SKM-1 (cell line): ENCODE data around the gene ZNF234.
"Not testable (repeated sequence)": the region's sequence is repeated elsewhere in the genome, so short reads cannot be mapped to it uniquely, and the experiment has no call there.

Source experiments
- DNase-seq: peaks from one replicate; lab custom pipeline; 2025; ENCODE audit not compliant: unreplicated experiment; lab: John Stamatoyannopoulos, UW

The ZNF234 gene

DNA sequence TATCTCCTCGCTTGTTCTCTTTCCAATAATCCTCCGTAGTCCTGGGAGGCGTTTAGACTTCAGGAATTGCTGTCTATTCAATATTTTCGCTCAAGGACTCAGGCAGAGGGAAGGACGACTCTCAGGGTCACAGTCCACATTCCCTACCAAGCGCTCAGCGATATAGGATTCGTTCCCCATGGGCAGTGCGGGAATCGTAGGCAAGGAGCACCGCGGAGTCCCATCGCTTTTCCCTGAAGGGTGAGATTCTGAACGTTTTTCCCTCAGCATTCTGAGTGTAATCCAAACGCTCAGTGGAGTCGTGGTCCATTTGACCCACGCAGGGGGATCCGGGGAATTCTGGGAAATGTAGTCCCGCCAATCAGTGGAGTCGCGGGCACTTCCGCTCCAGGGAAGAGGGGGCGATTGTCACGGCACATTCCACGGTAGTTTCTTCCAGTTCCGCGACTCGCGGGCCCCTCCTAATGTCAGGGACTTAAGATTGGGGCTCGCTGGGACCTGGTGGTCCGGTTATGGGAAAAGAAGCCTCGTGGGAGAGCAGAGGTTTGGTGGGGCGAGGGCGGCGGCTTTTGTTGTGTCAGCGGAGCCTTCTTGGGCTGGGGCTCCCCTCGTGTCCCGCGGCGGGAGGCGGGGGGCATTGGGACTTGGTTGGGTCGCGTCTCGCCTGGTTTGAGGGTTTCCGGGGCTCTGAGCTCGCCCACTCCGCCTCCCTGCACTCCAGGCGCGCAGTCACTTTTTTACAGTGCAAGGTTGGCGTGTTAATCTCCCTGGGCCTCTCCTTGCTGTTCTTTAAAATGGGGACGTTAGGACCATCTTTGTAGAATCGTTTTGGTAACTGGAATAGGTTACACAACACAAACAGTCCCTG is at the start of gene ZNF234:
TSS of gene ZNF234 (plus strand) at position 364 of the 868 bp plus-strand sequence. CDS start 3,079 bp downstream, outside the sequence.
- no peak for DNase-seq

DNA sequence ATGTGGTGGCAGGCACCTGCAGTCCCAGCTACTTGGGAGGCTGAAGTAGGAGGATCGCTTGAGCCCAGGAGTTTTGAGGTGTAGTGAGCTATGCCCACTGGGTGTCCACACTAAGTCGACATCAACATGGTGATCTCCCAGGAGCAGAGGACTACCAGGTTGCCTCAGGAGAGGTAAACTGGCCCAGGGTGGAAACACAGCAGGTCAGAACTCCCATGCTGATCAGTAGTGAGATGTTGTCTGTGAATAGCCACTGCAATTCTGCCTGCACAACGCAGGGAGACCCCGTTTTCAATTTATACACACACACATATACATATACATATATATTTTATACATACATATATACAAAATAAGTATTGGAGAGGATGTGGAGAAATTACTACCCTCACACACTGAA is 49.2 kb upstream of the ZNF234 start:
- DNase-seq = no peak

DNA sequence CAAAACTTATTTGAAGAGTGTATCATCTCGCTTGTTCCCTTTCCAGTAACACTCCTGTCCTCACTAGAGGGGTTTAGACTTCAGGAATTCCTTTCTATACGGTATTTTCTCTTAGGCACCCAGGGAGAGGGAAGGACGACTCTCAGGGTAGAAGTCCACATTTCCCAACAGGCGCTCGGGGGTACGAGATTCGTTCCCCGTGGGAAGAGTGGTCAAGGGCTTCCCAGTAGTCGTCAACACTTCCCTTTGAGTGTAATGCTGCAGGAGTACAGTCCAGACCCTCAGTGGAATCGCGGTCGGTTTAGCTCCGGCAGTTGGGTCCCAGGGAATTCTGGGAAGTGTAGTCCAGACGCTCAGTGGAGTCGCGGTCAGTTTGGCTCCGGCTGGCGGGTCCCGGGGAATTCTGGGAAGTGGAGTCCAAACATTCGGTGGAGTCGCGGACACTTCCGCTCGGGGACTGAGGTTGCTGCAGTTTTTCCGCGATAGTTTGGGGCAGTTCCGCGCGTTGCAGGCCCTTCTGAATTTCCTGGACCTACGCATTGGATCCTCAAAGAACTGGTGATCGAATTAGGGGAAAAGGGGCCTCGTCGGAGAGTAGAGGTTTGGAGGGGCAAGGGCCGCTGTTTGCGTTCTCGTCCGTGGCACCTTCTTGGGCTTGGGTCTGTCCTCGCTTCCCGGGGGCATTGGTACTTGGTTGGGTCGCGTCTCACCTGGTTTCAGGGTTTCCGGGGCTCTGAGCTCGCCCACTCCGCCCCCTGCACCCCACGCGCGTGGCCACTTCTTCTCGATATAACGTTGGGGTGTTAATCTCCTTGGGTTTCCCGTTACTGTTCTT is 47.2 kb upstream of the ZNF234 start, which contains the start of gene ZNF224:
TSS of gene ZNF224 (plus strand) at position 431 of the 835 bp plus-strand sequence. CDS start 3,513 bp downstream, outside the sequence.
- peak; percentile 41 for DNase-seq

DNA sequence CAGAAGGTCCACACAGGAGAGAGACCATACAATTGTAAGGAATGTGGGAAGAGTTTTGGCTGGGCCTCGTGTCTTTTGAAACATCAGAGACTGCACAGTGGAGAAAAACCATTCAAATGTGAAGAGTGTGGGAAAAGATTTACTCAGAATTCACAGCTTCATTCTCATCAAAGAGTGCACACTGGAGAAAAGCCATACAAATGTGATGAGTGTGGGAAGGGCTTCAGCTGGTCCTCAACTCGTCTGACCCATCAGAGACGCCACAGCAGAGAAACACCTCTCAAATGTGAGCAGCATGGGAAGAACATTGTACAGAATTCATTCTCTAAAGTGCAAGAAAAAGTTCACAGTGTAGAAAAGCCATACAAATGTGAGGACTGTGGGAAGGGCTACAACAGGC is 33.6 kb upstream of the ZNF234 start:
- no peak for DNase-seq

DNA sequence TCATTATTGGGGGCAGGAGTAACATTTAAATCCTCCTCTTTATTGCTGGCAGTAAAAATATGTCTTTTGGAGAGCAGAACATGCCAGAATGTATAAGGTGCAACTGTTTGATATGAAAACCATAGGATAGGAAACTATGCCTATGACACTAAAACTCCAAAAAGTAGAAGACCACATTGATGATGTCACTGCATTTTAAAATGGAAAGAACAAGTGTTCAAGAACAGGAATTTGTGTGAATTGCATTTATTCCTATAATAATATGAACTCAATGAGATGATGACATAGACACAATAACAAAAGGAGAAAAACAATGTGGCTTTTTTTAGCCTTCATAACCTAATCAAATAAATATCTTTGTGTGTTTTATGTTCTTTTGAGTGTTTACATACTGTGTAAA is 31.9 kb upstream of the ZNF234 start:
- no peak for DNase-seq

DNA sequence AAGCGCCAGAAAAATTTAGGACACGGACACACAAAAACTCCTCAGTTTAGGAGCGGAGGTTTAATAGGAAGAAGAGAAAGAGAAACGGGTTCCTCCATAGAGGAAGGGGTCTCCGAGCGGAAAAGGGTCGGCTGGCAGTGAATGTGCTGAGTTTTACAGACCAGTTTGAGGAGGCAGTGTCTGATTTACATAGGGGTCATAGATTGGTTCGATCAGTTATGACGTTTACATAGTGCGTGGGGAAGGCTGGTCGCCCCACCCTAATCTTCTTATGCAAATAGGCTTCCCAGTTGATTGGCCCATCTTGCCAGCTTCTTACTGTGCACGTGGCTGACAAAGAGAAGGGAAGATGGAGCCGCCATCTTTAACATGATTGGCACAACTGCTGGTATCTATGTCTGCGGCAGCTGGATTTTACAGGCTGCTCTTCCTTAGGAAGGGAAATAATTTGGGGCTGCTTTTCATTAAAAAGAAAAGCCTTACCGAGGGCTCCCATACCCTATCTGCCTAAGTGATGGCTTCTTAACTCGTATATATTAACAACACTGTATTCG is 29.4 kb upstream of the ZNF234 start:
- no peak for DNase-seq

DNA sequence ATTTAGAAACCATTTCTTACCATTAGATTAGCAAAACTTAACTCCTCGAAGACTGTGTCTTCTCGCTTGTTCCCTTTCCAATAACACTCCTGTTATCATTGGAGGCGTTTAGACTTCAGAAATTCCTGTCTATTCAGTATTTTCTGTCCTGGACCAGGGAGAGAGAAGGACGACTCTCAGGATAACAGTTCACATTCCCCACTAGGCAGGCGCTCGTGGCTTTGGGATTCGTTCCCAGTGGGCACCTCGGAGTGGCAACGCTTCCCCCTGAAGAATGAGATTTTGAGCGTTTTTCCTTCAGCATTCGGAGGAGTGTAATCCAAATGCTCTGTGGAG is 28.6 kb upstream of the ZNF234 start:
- DNase-seq = no peak

DNA sequence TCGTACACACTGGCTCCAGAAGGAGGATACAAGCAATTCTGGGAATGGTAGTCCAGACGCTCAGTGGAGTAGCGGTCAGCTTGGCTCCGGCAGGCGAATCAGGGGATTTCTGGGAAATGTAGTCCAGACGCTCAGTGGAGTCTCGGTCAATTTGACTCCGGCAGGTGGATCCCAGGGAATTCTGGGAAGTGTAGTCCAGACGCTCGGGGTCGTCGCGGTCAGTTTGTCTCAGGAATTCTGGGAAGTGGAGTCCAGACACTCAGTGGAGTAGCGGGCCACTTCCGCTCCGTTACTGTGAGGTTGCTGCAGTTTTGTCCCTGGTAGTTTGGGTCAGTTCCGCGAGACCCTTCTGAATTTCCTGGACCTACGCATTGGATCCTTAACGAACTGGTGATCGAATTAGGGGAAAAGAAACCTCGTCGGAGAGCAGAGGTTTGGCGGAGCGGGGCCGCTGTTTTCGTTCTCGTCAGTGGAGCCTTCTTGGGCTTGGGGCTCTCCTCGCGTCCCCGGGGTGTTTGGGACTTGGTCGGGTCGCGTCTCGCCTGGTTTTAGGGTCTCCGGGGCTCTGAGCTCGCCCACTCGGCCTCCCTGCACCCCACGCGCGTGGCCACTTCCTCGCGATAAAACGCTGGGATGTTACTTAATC is 28.1 kb upstream of the ZNF234 start, which contains the start of gene ZNF225:
TSS of gene ZNF225 (plus strand) at position 262 of the 646 bp plus-strand sequence. CDS start 2,429 bp downstream, outside the sequence.
- peak; percentile 70 for DNase-seq

DNA sequence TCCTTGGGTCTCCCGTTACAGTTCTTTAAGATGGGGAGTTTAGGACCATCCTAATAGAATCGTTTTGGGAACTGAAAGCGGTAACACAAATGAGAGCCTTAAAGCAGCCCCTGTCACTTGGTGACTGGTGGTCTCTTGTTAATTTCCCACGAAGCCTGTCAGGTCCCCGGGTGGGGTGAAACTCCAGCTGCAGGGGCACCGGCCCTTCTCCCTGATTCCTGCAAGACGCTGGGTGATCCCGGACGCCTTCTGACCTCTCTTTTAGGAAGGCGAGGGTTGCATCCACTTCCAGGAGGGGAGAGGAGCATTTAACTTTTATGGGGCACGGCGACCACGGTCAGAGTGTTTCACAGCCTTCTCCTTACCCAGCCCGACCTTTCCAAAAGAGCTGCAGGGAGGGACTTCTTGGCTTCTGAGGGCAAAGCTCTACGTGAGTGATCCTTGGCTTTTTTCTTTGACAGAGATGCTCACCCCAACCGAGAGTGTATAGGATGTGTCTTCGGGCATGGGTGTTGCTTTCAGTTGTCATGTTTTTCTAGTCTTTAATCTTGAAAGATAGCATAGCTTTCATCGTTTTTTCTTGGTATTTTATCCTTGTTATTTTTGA is 27.5 kb upstream of the ZNF234 start:
- no peak for DNase-seq

DNA sequence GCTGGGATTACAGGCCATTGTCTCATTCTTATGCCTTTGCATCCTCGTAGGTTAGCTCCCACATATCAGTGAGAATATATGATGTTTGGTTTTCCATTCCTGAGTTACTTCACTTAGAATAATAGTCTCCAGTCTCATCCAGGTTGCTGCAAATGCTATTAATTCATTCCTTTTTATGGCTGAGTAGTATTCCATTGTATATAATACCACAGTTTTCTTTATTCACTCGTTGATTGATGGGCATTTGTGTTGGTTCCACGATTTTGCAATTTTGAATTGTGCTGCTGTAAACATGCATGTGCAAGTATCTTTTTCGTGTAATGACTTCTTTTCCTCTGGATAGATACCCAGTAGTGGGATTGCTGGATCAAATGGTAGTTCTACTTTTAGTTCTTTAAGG is 20.2 kb upstream of the ZNF234 start:
- not testable (repeated sequence) for DNase-seq

DNA sequence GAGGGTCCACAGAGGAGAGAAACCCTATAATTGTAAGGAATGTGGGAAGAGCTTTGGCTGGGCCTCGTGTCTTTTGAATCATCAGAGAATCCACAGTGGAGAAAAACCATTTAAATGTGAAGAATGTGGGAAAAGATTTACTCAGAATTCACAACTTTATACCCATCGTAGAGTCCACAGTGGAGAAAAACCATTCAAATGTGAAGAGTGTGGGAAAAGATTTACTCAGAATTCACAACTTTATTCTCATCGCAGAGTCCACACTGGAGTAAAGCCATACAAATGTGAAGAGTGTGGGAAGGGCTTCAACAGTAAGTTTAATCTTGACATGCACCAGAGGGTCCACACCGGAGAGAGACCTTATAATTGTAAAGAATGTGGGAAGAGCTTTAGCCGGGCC is 9.4 kb upstream of the ZNF234 start:
- DNase-seq = no peak

DNA sequence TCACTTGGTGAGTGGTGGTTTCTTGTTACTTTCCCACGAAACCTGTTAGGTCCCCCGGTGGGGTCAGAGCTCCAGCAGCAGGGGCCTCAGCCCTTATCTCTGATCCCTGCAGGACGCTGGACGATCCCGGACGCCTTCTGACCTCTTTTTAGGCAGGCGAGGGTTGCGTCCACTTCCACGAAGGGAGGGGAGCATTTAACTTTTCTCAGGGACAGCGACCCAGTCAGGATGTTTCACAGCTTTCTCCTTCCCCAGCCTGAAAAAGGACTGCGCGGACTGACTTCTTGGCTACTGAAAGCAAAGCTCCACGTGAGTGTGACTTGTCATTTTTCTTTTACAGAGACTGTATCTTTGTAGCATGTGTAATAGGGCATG is 692 bp downstream of the ZNF234 start:
- no peak for DNase-seq

DNA sequence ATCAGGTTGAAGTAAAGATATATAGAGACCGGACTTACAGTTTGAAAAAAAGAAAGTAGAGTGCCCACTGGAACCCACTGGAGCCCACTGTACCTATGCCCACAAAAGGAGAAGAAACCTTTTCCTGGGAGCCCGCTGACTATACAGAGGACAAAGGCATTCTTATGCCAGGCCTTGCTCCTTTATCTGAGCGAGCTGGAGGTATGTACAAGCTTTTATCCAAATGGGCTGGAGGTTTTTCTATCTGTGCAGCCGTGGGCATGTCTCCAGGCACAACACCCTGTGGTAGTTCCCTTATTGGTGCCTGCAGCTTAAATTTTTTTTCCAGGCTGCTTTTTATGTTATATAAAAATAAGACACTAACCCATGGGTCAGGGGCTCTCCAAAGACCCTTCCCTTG is 8.4 kb downstream of the ZNF234 start:
- no peak for DNase-seq

DNA sequence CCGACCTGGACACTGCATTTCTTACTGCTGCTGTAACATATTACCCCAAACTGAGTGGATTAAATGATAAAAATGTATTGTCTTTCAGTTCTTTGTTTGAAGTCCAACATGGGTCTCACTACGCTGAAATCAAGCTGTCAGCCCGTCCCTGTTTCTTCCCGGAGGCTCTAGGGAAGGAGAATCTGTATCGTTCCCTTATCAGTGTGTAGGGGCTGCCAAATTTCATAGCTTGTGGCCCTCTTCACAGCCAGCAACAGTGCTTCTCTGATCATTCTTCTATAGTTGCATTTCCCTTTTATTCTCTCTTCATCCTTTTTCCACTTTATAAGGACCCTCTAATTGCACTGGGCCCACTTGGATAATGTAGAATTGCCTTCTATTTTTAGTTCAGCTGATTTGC is 10.1 kb downstream of the ZNF234 start:
- no peak for DNase-seq

DNA sequence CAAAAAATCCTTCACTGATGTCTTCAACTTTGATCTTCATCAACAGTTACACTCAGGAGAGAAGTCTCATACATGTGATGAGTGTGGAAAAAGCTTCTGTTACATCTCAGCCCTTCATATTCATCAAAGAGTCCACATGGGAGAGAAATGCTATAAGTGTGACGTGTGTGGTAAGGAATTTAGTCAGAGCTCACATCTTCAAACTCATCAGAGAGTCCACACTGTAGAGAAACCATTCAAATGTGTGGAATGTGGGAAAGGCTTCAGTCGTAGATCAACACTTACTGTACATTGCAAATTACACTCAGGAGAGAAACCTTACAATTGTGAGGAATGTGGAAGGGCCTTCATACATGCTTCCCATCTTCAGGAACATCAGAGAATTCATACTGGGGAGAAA is 15.1 kb downstream of the ZNF234 start:
- no peak for DNase-seq

DNA sequence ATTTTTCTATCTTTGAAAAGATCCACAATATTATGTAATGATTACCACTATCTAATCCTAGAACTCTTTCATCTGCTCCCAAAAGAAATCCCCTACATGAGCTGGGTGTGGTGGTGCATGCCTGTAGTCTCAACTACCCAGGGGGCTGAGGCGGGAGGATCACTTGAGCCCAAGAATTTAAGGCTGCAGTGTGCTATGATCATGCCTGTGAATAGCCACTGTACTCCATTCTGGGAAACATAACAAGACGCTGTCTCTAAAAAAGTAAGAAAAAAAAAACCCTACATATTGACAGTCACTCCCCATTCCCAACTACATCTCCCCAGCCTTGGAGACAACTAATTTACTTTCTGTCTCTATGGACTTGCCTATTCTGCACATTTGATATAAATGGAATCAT is 22.4 kb downstream of the ZNF234 start:
- DNase-seq = no peak

DNA sequence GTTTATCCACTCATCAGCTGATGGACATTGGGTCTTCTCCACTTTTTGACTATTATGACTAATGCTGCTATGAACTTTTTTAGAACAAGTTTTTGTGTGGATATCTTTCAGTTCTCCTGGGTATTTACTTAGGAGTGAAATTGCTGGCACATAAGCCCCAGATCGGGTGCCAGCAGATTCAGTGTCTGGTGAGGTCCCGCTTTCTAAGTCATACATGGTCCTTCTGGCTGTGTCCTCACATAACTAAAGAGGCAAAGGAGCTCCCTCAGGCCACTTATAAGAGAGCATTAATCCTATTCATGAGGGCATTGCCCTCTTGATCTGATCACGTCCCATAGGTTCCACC is 22.9 kb downstream of the ZNF234 start:
- DNase-seq = no peak

DNA sequence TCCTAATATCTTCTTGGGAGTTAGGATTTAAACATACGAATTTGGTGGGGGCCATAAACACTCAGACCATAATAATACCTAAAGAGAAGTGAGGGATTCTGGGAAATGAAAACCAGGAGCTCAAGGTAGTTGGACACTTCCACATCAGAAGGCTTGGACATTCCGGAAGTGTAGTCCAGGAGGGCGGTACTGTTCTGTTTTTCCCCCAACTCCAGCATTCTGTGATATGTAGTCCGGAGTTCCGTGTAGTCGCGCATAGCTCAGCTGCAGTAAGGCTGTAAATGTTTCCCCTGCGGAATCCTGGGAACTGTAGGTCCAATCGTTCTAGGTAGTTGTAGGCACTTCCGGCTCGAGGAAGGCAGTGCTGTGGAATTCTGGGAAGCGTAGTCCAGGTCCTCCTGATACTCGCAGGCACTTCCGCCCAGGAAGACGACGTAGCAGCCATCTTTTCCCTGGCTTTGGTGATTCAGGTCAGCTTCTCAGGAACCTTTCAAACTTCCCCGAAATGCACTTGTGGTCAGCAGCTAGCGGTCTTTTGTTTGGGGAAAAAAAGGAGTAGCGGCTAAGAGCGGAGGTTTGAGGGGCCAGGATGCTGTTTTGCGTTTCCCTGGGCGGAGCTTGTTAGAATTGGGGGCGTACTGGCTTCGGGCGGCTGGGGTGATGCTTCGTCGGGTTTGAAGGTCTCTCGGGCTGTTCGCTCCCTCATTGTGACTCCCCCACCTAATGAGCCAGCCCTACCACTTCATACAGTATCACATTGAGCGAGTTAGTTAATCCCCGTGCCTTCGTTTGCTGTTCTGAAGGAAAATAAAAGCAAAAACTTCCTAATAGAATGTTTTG is 23.5 kb downstream of the ZNF234 start, which contains the start of gene ZNF226:
TSS of gene ZNF226 (plus strand) at position 428 of the 840 bp plus-strand sequence. CDS start 4,981 bp downstream, outside the sequence.
- peak; percentile 67 for DNase-seq

DNA sequence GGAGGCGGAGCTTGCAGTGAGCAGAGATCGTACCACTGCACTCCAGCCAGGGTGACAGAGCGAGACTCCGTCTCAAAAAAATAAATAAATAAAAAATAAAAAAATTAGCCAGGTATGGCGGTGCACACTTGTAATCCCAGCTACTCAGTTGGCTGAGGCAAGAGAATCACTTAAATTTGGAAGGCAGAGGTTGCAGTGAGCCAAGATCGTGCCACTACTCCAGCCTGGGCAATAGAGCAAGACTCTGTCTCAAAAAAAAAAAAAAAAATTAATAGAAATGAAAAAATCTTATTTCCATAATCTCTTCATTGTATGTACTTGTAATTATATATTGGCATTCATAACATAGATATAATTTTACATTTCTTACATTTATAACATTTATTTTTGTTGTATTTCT is 29.3 kb downstream of the ZNF234 start:
- DNase-seq = not testable (repeated sequence)

DNA sequence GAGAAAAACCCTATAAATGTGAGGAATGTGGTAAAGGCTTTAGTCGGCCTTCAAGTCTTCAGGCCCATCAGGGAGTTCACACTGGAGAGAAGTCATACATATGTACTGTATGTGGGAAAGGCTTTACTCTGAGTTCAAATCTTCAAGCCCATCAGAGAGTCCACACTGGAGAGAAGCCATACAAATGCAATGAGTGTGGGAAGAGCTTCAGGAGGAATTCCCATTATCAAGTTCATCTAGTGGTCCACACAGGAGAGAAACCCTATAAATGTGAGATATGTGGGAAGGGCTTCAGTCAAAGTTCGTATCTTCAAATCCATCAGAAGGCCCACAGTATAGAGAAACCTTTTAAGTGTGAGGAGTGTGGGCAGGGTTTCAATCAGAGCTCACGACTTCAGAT is 35.2 kb downstream of the ZNF234 start:
- DNase-seq = no peak
